ENCODE data around the gene KCNJ9. TPM values are rescaled to one million over a fixed set of nuclear protein-coding genes. Genes with fewer than 3 reads are reported as not detected.
A peak's percentile ranks its signal among the peaks of the same experiment; 100 is the strongest.

Gene KCNJ9
- total and polyA plus RNA-seq, 2 experiments from 2014 or later = 0.24 to 0.34 TPM

- no peaks in the 10 kb centered on the region for H3K9me3 Mint-ChIP-seq
- no peak overlapping the region for H3K4me3 ChIP-seq
- no peaks in the 10 kb centered on the region for H3K27me3 ChIP-seq (ENCODE audit: insufficient read depth)
- ATAC-seq = no peak
- no peaks in the 10 kb centered on the region for H4K20me1 ChIP-seq (replicated peaks; ENCODE audit: insufficient read depth)
- H2AFZ ChIP-seq = 0 out of 2 replicates have a peak overlapping the region, but pooled peaks have one; percentile 74
- peaks cover 11% of the 10 kb centered on the region for H3K27me3 Mint-ChIP-seq (ENCODE audit: insufficient read depth, low read depth, poor library complexity)
- H3F3A ChIP-seq (replicated peaks; ENCODE audit: low read depth) = 0 out of 2 replicates have a peak, but pooled peaks cover 9% of the 10 kb centered on the region
- no peak overlapping the region for H3K4me3 Mint-ChIP-seq
- no peaks in the 10 kb centered on the region for H3K36me3 ChIP-seq (ENCODE audit: insufficient read depth)
- no peak overlapping the region for H3K27ac ChIP-seq (ENCODE audit: low read depth)
- peaks cover 26% of the 10 kb centered on the region for H3K4me1 ChIP-seq (ENCODE audit: insufficient read depth)
- H3K79me2 ChIP-seq (replicated peaks; ENCODE audit: insufficient read depth) = no peaks in the 10 kb centered on the region
- no peak for TF ChIP-seq ZNF462 (CRISPR knock-in tag; IDR thresholded peaks at IDR 0.05)
- no peak for TF ChIP-seq POLR2AphosphoS5 (IDR thresholded peaks at IDR 0.05; ENCODE audit: low read depth)
- TF ChIP-seq NANOG (IDR thresholded peaks at IDR 0.05; ENCODE audit: borderline replicate concordance) = no peak
- no peak for TF ChIP-seq EZH2phosphoT487 (IDR thresholded peaks at IDR 0.05; ENCODE audit: unreplicated experiment)
- no peak for TF ChIP-seq ZNF331 (CRISPR knock-in tag; IDR thresholded peaks at IDR 0.05; ENCODE audit: low read depth)
- no peak for TF ChIP-seq CREB1 (CRISPR knock-in tag; IDR thresholded peaks at IDR 0.05; ENCODE audit: low read depth)
- no peak for TF ChIP-seq CTCF (conservative IDR thresholded peaks at IDR 0.05; ENCODE audit: low read depth in 2 of 2)
- no peak for TF ChIP-seq ZNF114 (CRISPR knock-in tag; IDR thresholded peaks at IDR 0.05)
- no peak for TF ChIP-seq REST (IDR thresholded peaks at IDR 0.05; ENCODE audit: unreplicated experiment)
- no peak for TF ChIP-seq STAT1 (IDR thresholded peaks at IDR 0.05; ENCODE audit: unreplicated experiment)
- TF ChIP-seq JUNB (IDR thresholded peaks at IDR 0.05; ENCODE audit: unreplicated experiment) = no peak
- no peak for TF ChIP-seq EZH2 (IDR thresholded peaks at IDR 0.05; ENCODE audit: low read depth, unreplicated experiment)
- no peak for TF ChIP-seq ETS1 (IDR thresholded peaks at IDR 0.05)
- H3K27ac Mint-ChIP-seq = no peak overlapping the region
- H3K4me1 Mint-ChIP-seq = peaks cover 44% of the 10 kb centered on the region
- H3K9me2 ChIP-seq (ENCODE audit: insufficient read depth) = peaks cover 9% of the 10 kb centered on the region
- no peak overlapping the region for H3K4me2 ChIP-seq
- DNase-seq (ENCODE audit: low spot score) = no peak
- H3K36me3 Mint-ChIP-seq (ENCODE audit: low read depth) = no peaks in the 10 kb centered on the region
Observed at GRCh38 chr1:160105155-160105554, 23.8 kb downstream of the KCNJ9 start.
